Mesendoderm (in vitro differentiated cells): ENCODE data around the gene DXO.
"Not testable (repeated sequence)": the region's sequence is repeated elsewhere in the genome, so short reads cannot be mapped to it uniquely, and the experiment has no call there.

Source experiments
- DNase-seq: peaks from one replicate; pipeline ENCODE4 v3.0.0; 2013
- H2AK5ac ChIP-seq: 2 replicates; pipeline ENCODE4 v1.6.1; 2013; ENCODE audit warnings: low read length, inconsistent platforms
- H2BK120ac ChIP-seq: 2 replicates; pipeline ENCODE4 v1.6.1; 2013; ENCODE audit warnings: low read depth, mild to moderate bottlenecking, low read length, moderate library complexity, mixed read lengths
- H2BK15ac ChIP-seq: replicated peaks from 2 replicates; pipeline ENCODE4 v1.6.1; 2013; ENCODE audit warnings: low read depth, mild to moderate bottlenecking, moderate library complexity
- H2BK5ac ChIP-seq: 2 replicates; pipeline ENCODE4 v1.6.1; 2013; ENCODE audit warnings: low read length, inconsistent platforms
- H3K18ac ChIP-seq: 2 replicates; pipeline ENCODE4 v1.6.1; 2013; ENCODE audit warnings: mild to moderate bottlenecking, low read length, mixed read lengths
- H3K23ac ChIP-seq: one replicate; pipeline ENCODE4 v1.6.1; 2013; ENCODE audit warnings: low read length
- H3K27ac ChIP-seq: 2 replicates; pipeline ENCODE4 v1.5.1; 2013; ENCODE audit warnings: low read depth, mild to moderate bottlenecking, inconsistent platforms, low read length, moderate library complexity
- H3K27me3 ChIP-seq: 2 replicates; pipeline ENCODE4 v1.6.1; 2013; ENCODE audit warnings: low read length, control low read depth, mild to moderate bottlenecking, inconsistent platforms; ENCODE audit not compliant: insufficient read depth, poor library complexity
- H3K36me3 ChIP-seq: 2 replicates; pipeline ENCODE4 v1.6.1; 2013; ENCODE audit warnings: low read length, inconsistent platforms; ENCODE audit not compliant: control insufficient read depth, insufficient read depth
- H3K4ac ChIP-seq: one replicate; pipeline ENCODE4 v1.6.1; 2013; ENCODE audit warnings: low read depth, mild to moderate bottlenecking, low read length, moderate library complexity
- H3K4me1 ChIP-seq: 2 replicates; pipeline ENCODE4 v1.6.1; 2013; ENCODE audit warnings: low read depth, low read length, inconsistent platforms; ENCODE audit not compliant: control insufficient read depth
- H3K4me2 ChIP-seq: 2 replicates; pipeline ENCODE4 v1.6.1; 2013; ENCODE audit warnings: low read length
- H3K4me3 ChIP-seq: 2 replicates; pipeline ENCODE4 v1.5.1; 2013; ENCODE audit warnings: mild to moderate bottlenecking, low read length
- H3K56ac ChIP-seq: one replicate; pipeline ENCODE4 v1.6.1; 2013; ENCODE audit warnings: low read length
- H3K79me1 ChIP-seq: 2 replicates; pipeline ENCODE4 v1.6.1; 2013; ENCODE audit warnings: low read length, inconsistent platforms
- H3K79me2 ChIP-seq: 2 replicates; pipeline ENCODE4 v1.6.1; 2013; ENCODE audit warnings: mild to moderate bottlenecking, low read length; ENCODE audit not compliant: control insufficient read depth, insufficient read depth
- H3K9ac ChIP-seq: 2 replicates; pipeline ENCODE4 v1.6.1; 2013; ENCODE audit warnings: low read length, inconsistent platforms
- H4K5ac ChIP-seq: one replicate; pipeline ENCODE4 v1.6.1; 2013; ENCODE audit warnings: low read length
- H4K8ac ChIP-seq: one replicate; pipeline ENCODE4 v1.6.1; 2013; ENCODE audit warnings: low read depth, mild to moderate bottlenecking, control low read depth, low read length, moderate library complexity
- WGBS: extraction: QIAGEN DNeasy Blood & Tissue Kit; methylation state at CpG from one replicate; pipeline ENCODE4 v1.1.7; 2013; ENCODE audit warnings: low lambda C conversion rate, missing lambda C conversion rate; ENCODE audit not compliant: insufficient coverage; ENCODE audit errors: extremely low coverage; 5-methylcytosine and 5-hydroxymethylcytosine counted together

The DXO gene

DNA sequence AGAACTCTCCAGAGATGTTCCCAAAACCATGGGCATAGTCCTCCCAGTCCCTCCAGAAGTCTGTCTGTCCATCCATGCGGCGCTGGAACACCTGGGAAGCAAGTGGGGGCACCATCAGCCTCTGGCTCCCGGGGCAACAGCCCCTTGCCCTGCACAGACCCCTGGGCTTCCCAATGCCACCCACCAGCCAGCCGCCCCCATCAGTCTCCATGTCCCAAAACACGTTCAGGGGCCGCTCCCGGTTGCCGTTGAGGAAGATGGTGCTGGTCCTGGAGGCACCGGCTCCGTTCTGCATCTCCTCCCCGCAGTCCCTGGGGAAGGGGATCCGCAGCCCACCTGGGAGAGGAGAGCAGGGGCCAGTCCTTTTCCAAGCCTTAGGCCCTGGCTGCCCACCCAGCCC, 37.6 kb upstream of the DXO start:
- not testable (repeated sequence) for H4K8ac ChIP-seq, H2AK5ac ChIP-seq, H2BK15ac ChIP-seq, H3K79me2 ChIP-seq, H2BK120ac ChIP-seq, H3K27me3 ChIP-seq, H3K4me2 ChIP-seq, H3K4me1 ChIP-seq, H3K4ac ChIP-seq, H3K18ac ChIP-seq, H3K36me3 ChIP-seq, H3K79me1 ChIP-seq, H4K5ac ChIP-seq, H3K56ac ChIP-seq, H2BK5ac ChIP-seq, H3K23ac ChIP-seq, DNase-seq, H3K4me3 ChIP-seq, H3K27ac ChIP-seq, H3K9ac ChIP-seq
- WGBS, result no CpG with 5 or more reads among the region's 12 CpGs

DNA sequence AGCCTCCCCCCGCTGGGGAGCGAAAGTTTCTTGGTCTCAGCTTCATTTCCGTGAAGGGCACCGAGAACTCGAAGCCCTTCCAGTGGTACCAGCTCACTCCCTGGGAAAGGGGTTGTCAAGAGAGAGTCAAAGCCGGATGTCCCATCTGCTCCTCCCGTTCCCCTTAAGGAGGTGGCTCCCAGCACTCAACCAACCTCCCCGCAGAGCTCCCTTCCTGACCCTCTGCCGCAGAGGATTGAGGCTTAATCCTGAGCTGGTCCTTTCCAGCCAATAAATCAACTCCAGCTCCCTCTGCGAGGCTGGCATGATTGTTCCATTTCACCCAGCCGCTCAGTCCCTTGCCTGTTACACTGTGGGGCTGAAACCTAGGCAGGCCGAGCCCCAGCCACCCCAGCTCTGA, 36.7 kb upstream of the DXO start:
- WGBS, result no CpG with 5 or more reads among the region's 12 CpGs
- H3K79me1 ChIP-seq, H3K4ac ChIP-seq, H3K9ac ChIP-seq, H3K4me2 ChIP-seq, H2BK120ac ChIP-seq, H3K79me2 ChIP-seq, H3K4me1 ChIP-seq, H3K36me3 ChIP-seq, H2BK5ac ChIP-seq, H4K5ac ChIP-seq, DNase-seq, H4K8ac ChIP-seq, H3K18ac ChIP-seq, H2BK15ac ChIP-seq, H3K27ac ChIP-seq, H3K56ac ChIP-seq, H3K23ac ChIP-seq, H2AK5ac ChIP-seq, H3K4me3 ChIP-seq, H3K27me3 ChIP-seq: not testable (repeated sequence)

DNA sequence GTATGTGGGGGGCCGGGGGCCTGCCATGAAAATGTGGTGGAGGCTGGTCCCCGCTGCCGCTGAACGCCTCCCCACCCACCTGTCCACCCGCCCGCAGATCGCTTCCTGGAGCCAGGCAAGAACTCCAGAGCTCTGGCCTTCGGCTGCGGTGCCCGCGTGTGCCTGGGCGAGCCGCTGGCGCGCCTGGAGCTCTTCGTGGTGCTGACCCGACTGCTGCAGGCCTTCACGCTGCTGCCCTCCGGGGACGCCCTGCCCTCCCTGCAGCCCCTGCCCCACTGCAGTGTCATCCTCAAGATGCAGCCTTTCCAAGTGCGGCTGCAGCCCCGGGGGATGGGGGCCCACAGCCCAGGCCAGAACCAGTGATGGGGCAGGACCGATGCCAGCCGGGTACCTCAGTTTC, 36.1 kb upstream of the DXO start:
- not testable (repeated sequence) for H3K36me3 ChIP-seq, H3K27ac ChIP-seq, H3K79me2 ChIP-seq, H2BK5ac ChIP-seq, H2AK5ac ChIP-seq, H3K4ac ChIP-seq, H2BK15ac ChIP-seq, H3K18ac ChIP-seq, H4K8ac ChIP-seq, H3K4me3 ChIP-seq, H3K4me2 ChIP-seq, H3K79me1 ChIP-seq, DNase-seq, H3K27me3 ChIP-seq, H3K23ac ChIP-seq, H3K56ac ChIP-seq, H3K4me1 ChIP-seq, H2BK120ac ChIP-seq, H3K9ac ChIP-seq, H4K5ac ChIP-seq
- no CpG with 5 or more reads among the region's 24 CpGs for WGBS

DNA sequence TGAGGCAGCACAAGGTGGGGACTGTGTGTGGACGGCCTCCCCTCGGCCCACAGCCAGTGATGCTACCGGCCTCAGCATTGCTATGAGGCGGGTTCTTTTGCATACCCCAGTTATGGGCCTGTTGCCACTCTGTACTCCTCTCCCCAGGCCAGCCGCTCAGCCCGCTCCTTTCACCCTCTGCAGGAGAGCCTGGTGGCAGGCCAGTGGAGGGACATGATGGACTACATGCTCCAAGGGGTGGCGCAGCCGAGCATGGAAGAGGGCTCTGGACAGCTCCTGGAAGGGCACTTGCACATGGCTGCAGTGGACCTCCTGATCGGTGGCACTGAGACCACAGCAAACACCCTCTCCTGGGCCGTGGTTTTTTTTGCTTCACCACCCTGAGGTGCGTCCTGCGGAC, 35.1 kb upstream of the DXO start:
- H3K18ac ChIP-seq, H3K56ac ChIP-seq, H2BK5ac ChIP-seq, H3K79me2 ChIP-seq, H3K23ac ChIP-seq, H3K36me3 ChIP-seq, H2AK5ac ChIP-seq, H4K8ac ChIP-seq, H3K4me1 ChIP-seq, H3K4me3 ChIP-seq, H3K9ac ChIP-seq, H4K5ac ChIP-seq, H2BK120ac ChIP-seq, H3K79me1 ChIP-seq, H3K4me2 ChIP-seq, DNase-seq, H2BK15ac ChIP-seq, H3K27ac ChIP-seq, H3K4ac ChIP-seq, H3K27me3 ChIP-seq: not testable (repeated sequence)
- WGBS, result no CpG with 5 or more reads among the region's 12 CpGs

DNA sequence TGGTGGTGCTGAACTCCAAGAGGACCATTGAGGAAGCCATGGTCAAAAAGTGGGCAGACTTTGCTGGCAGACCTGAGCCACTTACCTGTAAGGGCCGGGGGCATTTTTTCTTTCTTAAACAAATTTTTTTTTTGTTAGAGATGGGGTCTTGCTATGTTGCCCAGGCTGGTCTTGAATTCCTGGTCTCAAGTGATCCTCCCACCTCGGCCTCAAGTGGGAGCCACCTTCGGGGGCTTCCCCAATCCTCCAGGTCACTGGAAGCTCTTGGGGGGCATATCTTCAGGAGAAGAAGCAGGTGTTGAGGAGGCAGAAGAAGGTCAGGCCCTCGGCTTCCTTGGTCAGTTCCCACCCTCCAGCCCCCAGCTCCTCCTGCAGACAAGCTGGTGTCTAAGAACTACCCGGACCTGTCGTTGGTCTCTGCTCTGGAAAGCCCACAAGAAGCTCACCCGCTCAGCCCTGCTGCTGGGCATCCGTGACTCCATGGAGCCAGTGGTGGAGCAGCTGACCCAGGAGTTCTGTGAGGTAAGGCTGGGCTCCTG, 34.1 kb upstream of the DXO start:
- not testable (repeated sequence) for H3K36me3 ChIP-seq, H2BK5ac ChIP-seq, H3K4ac ChIP-seq, H3K18ac ChIP-seq, H3K4me1 ChIP-seq, H3K23ac ChIP-seq, H4K8ac ChIP-seq, H3K27me3 ChIP-seq, H3K4me2 ChIP-seq, H3K79me1 ChIP-seq, H4K5ac ChIP-seq, H3K79me2 ChIP-seq, H3K4me3 ChIP-seq, H3K56ac ChIP-seq, DNase-seq, H3K9ac ChIP-seq, H2AK5ac ChIP-seq, H2BK15ac ChIP-seq, H3K27ac ChIP-seq, H2BK120ac ChIP-seq
- WGBS, result no CpG with 5 or more reads among the region's 8 CpGs

DNA sequence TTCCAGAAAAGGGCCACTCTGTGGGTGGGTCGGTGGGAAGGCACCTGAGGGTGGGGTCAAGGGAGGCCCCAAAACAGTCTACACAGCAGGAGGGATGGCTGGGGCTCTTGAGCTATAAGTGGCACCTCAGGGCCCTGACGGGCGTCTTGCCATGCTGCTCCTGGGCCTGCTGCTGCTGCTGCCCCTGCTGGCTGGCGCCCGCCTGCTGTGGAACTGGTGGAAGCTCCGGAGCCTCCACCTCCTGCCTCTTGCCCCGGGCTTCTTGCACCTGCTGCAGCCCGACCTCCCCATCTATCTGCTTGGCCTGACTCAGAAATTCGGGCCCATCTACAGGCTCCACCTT, 33.6 kb upstream of the DXO start:
- H3K4me3 ChIP-seq, H2BK5ac ChIP-seq, H3K9ac ChIP-seq, H3K36me3 ChIP-seq, H3K4me1 ChIP-seq, H3K4me2 ChIP-seq, H2BK120ac ChIP-seq, H3K79me1 ChIP-seq, H3K27me3 ChIP-seq, DNase-seq, H4K5ac ChIP-seq, H3K56ac ChIP-seq, H2BK15ac ChIP-seq, H3K4ac ChIP-seq, H3K27ac ChIP-seq, H3K79me2 ChIP-seq, H3K23ac ChIP-seq, H4K8ac ChIP-seq, H2AK5ac ChIP-seq, H3K18ac ChIP-seq: not testable (repeated sequence)
- no CpG with 5 or more reads among the region's 9 CpGs for WGBS
